Lower leg skin (tissue), 4 donors: ENCODE results near the gene PPP2R5C. TPM values are rescaled to one million over a fixed set of nuclear protein-coding genes. Genes with fewer than 3 reads are reported as not detected.

ENCODE experiments used
- DNase-seq, 2 donors: peaks; one replicate each; pipeline ENCODE4 v3.0.0-alpha.2; 2019; ENCODE audit warnings: low spot score in 2 of 2
- H3K4me3 ChIP-seq: fragments of 200-600 bp; sonication (generic); 2 replicates; pipeline ENCODE4 v1.5.1; 2017; ENCODE audit warnings: mild to moderate bottlenecking, low read depth; ENCODE audit not compliant: poor library complexity, severe bottlenecking
- POLR2A ChIP-seq, 2 donors: fragments of 450-650 bp; IDR thresholded peaks; one replicate each; pipeline ENCODE4 v1.6.1; 2016 to 2017; ENCODE audit warnings: antibody characterized with exemption in 2 of 2, mild to moderate bottlenecking in 1 of 2, moderate library complexity in 1 of 2
- WGBS, 2 donors: methylation state at CpG; one replicate each; pipeline ENCODE4 v1.1.5; 2018; 5-methylcytosine and 5-hydroxymethylcytosine counted together
- intact Hi-C: fragments of 100-400 bp; cut with DNase I; formaldehyde crosslinking; loops from one replicate; pipeline ENCODE4 v1.15.0; 2023; ENCODE audit warnings: low total_unique reads
- total RNA-seq, 4 donors: library from RNA; depleted of rRNA; stranded (reverse); fragments of >200 nt; gene quantifications; one replicate each; pipeline ENCODE4 v1.1.0, GENCODE V29; 2016
- TF ChIP-seq, protein P1 (sequence below), 3 donors: fragments of 450-650 bp; IDR thresholded peaks; one replicate each; pipeline ENCODE4 v1.5.1; 2016; ENCODE audit warnings: antibody characterized with exemption in 3 of 3, mild to moderate bottlenecking in 3 of 3, moderate library complexity in 2 of 3

The PPP2R5C gene
- total RNA-seq, 4 donors from 2014 or later = 74.6 to 89.9 (median 80.3) TPM

DNA sequence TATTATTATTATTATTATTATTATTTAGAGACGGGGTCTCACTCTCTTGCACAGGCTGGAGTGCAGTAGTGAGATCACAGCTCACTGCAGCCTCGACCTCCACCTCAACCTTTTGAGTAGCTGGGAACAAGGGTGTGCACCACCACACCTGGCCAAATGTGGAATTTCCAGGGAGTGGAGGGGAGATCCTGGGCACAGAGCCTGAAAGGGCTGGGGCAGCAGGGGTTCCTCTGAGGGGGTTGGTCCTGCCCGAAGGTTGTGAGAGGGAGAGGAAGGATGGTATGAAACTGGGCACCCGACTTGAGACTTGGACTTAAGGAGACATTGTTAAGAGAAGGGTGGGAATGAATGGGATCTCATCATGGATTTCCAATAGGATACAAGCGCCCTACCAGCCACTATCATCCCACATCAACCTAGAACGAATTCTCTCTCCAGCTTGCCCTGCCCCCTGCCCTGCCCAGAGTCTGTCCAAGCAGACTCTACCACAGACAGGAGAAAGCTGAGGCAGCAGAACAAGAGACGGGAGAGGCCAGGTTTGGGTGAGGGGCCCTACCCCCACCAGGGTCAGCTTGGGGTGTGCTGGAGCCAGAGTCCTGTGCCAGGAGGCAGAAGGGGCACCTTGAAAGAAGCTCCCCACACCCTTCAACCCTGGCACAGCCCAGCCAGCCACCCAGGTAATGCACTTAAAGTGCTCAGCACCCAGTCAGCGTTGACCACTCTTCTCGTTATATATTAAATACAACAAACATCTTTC, 200.4 kb downstream of the PPP2R5C start:
- no peak overlapping the region for H3K4me3 ChIP-seq
- WGBS, 2 donors = 78 to 91% methylated on average over 8 to 9 of the region's 9 CpGs
- TF ChIP-seq, protein P1, sequence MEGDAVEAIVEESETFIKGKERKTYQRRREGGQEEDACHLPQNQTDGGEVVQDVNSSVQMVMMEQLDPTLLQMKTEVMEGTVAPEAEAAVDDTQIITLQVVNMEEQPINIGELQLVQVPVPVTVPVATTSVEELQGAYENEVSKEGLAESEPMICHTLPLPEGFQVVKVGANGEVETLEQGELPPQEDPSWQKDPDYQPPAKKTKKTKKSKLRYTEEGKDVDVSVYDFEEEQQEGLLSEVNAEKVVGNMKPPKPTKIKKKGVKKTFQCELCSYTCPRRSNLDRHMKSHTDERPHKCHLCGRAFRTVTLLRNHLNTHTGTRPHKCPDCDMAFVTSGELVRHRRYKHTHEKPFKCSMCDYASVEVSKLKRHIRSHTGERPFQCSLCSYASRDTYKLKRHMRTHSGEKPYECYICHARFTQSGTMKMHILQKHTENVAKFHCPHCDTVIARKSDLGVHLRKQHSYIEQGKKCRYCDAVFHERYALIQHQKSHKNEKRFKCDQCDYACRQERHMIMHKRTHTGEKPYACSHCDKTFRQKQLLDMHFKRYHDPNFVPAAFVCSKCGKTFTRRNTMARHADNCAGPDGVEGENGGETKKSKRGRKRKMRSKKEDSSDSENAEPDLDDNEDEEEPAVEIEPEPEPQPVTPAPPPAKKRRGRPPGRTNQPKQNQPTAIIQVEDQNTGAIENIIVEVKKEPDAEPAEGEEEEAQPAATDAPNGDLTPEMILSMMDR (IDR thresholded peaks at IDR 0.05) = no peak
- no peak for TF ChIP-seq POLR2A (IDR thresholded peaks at IDR 0.05)
- intact Hi-C loops = loop anchor here (10.0 kb wide), 2 partner anchors 133 to 353 kb away; partner anchors contain the start of gene ZNF839
- DNase-seq = peak in 1 of 2 donors; percentile 79

DNA sequence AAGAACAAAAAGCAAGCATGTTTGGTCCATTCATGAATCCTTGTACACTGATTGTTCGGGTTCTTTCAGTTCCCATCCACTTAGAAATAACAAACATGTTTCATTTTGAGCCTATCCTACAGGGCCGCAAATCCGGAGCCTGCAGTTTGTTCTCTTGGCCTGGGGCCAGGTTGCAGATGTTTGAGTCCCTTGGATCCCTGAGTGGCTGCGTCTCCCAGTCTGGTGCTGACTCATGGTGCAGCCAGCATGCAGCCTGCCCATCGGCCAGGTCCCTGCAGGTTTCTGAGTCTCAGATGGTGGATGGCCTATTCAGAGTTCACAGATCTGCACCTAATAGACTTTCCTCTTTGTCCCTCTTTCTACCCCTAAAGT, 201.0 kb downstream of the PPP2R5C start:
- intact Hi-C loops = loop anchor here (10.0 kb wide), 2 partner anchors 132 to 352 kb away; partner anchors contain the start of gene ZNF839
- no peak overlapping the region for H3K4me3 ChIP-seq
- peak in 1 of 2 donors; percentile 88 for DNase-seq
- 32 to 36% methylated on average over 5 of the region's 5 CpGs for WGBS, 2 donors
- TF ChIP-seq POLR2A (IDR thresholded peaks at IDR 0.05) = no peak
- TF ChIP-seq, protein P1 (IDR thresholded peaks at IDR 0.05) = no peak

DNA sequence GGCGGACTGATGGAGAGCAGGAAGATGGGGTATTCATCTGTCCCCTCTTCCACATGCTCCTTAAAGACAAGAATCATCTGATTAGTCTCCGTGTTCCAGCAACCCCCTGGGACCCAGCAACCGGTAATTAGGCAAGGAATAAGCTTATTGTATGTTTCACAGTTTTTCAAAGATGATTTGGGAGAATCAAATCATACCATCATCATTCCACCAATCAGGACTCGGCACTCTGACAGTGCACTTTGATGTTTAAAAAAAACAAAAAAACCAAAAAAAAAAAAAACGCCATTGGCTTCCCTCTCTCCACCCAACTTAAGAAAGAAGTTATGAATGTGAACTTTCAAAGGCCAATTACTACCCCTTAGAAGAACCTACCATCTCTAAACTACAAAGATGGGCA, 201.5 kb downstream of the PPP2R5C start:
- peak in 1 of 2 donors; percentile 18 for DNase-seq

DNA sequence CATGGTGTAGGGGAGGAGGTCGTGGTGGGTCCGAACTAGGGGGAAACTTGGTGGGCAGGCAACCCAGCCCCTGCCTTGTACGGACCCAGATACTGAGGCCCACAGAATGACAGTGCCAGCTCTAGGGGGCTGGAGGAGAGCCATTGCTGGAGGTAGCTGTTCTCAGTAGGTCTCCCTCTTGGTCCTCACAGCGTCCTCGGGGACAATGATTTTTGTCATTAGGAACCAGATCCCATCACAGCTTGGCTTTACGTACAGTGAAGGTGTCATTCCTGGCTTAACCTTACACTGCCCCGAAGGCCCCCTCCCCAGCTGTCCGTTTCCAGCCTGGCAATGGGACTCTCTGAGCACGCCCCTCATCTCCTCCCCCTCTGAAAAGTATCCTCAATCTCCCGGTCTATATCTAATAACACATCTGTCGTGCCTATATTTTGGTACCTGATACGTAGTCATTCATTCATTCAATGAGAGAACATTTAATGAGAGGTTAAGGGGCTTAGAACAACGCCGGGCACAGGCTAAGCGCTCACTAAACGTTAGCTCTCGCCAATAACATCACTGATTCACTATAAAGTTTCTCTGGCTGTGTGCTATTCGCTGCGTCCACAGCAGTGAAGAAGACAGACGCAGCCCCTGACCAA, 202.3 kb downstream of the PPP2R5C start:
- TF ChIP-seq, protein P1 (IDR thresholded peaks at IDR 0.05) = no peak
- no peak for TF ChIP-seq POLR2A (IDR thresholded peaks at IDR 0.05)
- DNase-seq = peak in 1 of 2 donors; percentile 84
- intact Hi-C loops = loop anchor here (10.0 kb wide), 2 partner anchors 131 to 351 kb away; partner anchors contain the start of gene ZNF839
- 55 to 61% methylated on average over 19 to 20 of the region's 20 CpGs for WGBS, 2 donors
- no peak overlapping the region for H3K4me3 ChIP-seq

More for the DNA sequence above, 201.5 kb downstream of the PPP2R5C start:
- H3K4me3 ChIP-seq = no peak overlapping the region
- intact Hi-C loops = loop anchor here (10.0 kb wide), 2 partner anchors 132 to 352 kb away; partner anchors contain the start of gene ZNF839
- TF ChIP-seq, protein P1 (IDR thresholded peaks at IDR 0.05) = no peak
- TF ChIP-seq POLR2A (IDR thresholded peaks at IDR 0.05) = no peak
- 85 to 91% methylated on average over 5 of the region's 5 CpGs for WGBS, 2 donors

DNA sequence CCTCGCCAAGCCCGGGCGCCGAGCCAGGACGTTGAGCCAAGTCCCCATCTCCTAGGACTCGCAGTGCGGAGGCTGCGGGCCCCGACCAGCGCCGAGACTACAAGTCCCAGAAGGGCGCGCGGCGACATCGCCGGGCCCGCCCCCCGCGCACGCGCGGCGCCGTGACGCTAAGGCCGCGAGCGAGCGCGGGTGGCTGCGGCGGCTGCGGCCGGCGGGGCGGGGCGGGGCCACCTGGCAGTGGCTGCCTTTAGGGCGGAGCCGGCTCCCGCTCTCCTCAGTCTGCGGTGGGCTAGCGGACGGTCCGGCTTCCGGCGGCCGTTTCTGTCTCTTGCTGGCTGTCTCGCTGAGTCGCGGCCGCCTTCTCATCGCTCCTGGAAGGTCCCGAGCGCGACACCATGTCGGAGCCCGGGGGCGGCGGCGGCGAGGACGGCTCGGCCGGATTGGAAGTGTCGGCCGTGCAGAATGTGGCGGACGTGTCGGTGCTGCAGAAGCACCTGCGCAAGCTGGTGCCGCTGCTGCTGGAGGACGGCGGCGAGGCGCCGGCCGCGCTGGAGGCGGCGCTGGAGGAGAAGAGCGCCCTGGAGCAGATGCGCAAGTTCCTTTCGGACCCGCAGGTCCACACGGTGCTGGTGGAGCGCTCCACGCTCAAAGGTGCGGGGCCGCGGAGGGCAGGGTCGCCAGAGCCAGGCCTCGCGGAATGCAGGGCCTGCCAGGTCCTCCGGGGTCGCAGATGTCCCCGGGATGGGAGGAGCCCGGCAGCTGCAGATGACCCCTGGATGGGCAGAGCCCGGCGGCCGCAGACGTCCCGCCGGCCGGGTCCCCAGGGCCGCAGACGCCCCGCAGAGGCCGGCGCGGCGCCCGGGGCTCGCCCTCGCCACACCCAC, 203.0 kb downstream of the PPP2R5C start, which contains the start of gene DYNC1H1:
DYNC1H1 (plus strand) TSS at position 277 of the 884 bp plus-strand sequence; CDS start at position 396, 119 bp downstream.
- 0 to 1% methylated on average over 35 to 57 of the region's 115 CpGs for WGBS, 2 donors
- H3K4me3 ChIP-seq = peak within 1 kb of the TSS; percentile 99
- intact Hi-C loops = loop anchor here (10.0 kb wide), 2 partner anchors 130 to 350 kb away; partner anchors contain the start of gene ZNF839
- TF ChIP-seq POLR2A (IDR thresholded peaks at IDR 0.05) = peak in 1 of 2 donors; percentile 92
- TF ChIP-seq, protein P1 (IDR thresholded peaks at IDR 0.05) = no peak
- DNase-seq = peak; percentile 87 to 98
